NB4 (cell line): ENCODE results near the gene CLEC16A.
A peak's percentile ranks its signal among the peaks of the same experiment; 100 is the strongest.

Experiments
- DNase-seq: peaks from one replicate; pipeline ENCODE4 v3.0.0; 2010; ENCODE audit warnings: low read depth
- H3K4me3 ChIP-seq: one replicate; pipeline ENCODE4 v1.5.1; 2011; ENCODE audit warnings: mild to moderate bottlenecking, low read depth, low read length, moderate library complexity
- MYC ChIP-seq: IDR thresholded peaks from 2 replicates; pipeline ENCODE4 v1.6.1; 2011; ENCODE audit warnings: low read depth, low read length
- POLR2A ChIP-seq: IDR thresholded peaks from 2 replicates; pipeline ENCODE4 v1.6.1; 2011; ENCODE audit warnings: mild to moderate bottlenecking; ENCODE audit not compliant: insufficient read length; ENCODE audit errors: extremely low read depth
- TF ChIP-seq, protein P1 (sequence below): IDR thresholded peaks from one replicate; pipeline ENCODE4 v1.5.1; 2012; ENCODE audit warnings: low read depth, low read length
- TF ChIP-seq, protein P2 (sequence below): IDR thresholded peaks from 2 replicates; pipeline ENCODE4 v1.6.1; 2011; ENCODE audit warnings: low read depth, low read length

The CLEC16A gene

DNA sequence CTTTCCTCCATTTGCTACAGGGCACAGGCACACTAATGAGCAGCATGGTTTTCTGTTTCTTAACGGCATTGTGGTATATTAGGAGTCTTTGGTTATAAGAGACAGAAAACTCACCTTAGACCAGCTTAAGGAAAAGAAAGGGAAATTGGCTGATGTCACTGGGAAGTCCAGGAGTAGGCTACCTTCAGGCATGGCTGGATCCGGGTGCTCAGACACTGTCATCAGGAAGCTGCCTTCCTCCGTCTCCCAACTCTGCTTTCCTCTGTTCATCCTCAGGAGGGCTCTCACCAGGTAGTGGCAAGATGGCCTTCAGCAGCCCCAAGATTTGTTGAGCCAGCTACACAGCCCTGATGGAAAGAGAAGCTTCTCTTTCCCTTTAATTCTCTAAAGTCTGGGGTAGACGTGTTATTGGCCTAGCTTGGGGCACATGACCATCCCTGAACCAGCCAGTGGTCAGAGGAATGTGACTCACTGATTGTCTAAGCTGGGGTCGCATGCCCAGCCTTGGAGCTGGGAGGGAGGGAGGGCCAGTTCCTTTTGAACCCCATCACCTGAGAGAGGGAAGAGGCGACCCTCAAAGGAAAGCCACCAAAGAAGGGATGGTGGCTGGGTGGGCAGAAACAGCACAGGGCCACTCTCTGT is 117.4 kb downstream of the CLEC16A start:
- no peak overlapping the region for H3K4me3 ChIP-seq
- TF ChIP-seq, protein P1, sequence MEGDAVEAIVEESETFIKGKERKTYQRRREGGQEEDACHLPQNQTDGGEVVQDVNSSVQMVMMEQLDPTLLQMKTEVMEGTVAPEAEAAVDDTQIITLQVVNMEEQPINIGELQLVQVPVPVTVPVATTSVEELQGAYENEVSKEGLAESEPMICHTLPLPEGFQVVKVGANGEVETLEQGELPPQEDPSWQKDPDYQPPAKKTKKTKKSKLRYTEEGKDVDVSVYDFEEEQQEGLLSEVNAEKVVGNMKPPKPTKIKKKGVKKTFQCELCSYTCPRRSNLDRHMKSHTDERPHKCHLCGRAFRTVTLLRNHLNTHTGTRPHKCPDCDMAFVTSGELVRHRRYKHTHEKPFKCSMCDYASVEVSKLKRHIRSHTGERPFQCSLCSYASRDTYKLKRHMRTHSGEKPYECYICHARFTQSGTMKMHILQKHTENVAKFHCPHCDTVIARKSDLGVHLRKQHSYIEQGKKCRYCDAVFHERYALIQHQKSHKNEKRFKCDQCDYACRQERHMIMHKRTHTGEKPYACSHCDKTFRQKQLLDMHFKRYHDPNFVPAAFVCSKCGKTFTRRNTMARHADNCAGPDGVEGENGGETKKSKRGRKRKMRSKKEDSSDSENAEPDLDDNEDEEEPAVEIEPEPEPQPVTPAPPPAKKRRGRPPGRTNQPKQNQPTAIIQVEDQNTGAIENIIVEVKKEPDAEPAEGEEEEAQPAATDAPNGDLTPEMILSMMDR = no peak

DNA sequence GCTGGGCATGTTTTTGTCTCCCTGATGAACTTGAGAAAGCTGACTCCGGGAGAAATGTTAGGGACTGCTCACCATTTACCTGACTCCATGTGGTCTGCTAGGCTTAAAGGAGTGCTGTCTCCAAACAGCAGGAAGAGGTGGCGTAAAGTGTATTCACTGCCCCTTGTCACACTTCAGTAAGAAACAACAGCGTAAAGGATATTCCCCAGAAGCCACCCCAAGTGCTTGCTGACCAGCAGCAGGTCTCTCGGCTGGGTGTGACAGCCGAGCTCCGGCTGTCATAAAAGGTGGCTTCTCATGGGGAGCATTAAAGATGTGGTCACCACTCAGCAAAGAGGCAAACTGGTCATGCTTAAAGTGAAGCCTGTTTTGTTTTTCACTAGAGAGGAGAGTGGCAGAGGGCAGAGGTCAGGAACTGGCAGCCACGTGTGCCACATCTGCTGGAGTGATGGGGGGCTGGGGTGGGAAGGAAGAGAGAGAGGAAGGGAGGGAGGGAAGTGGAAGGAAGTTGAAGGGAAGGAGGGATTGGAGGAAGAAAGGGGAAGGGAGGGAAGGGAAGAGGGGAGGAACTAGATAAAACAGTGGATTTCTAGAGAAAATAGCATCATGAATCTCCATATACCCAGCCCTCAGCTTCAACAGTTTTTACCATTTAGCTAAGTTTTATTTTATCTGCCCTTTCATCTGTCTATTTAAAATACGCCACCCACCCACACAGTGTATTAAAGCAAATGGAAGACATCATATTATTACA is 119.3 kb downstream of the CLEC16A start:
- no peak for DNase-seq
- no peak overlapping the region for H3K4me3 ChIP-seq
- TF ChIP-seq, protein P1 = no peak
- TF ChIP-seq, protein P2, sequence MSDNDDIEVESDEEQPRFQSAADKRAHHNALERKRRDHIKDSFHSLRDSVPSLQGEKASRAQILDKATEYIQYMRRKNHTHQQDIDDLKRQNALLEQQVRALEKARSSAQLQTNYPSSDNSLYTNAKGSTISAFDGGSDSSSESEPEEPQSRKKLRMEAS = no peak
- no peak for TF ChIP-seq POLR2A
- TF ChIP-seq MYC = no peak

More for the DNA sequence above, 117.4 kb downstream of the CLEC16A start:
- no peak for DNase-seq

DNA sequence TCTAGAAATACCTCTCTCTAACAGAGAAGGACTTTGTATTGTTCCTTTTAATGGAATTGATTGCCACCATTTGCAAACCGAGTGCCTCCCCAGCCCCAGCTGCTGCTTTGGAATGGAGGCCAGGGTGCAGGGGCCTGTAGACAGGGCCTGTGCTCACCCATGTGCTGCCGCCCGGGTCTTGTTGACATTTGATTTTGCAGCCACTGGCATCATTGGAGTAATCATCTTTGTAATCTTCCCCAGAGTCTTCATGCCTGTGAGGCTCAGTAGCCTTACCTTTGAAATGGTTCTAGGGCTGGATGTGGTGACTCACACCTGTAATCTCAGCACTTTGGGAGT is 119.8 kb downstream of the CLEC16A start:
- no peak for DNase-seq

DNA sequence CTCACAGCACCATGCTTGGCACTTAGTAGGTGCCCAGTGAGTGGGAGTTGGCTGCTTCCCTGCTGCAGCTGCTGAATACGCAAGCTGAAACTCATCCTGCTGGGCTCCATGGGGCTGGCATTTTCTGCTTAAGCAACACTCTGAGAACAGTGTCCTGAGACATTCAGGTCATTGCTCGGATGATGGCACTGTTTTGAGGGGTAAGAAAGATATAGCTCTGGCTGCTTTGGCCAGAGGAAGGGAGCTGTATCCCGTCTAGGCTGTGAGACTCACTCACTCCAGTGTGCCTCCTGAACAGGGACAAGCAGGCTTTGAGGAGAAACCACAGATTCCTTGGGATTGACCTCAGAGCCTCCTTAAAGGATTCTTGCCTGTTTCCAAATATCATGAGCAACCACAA is 120.5 kb downstream of the CLEC16A start:
- TF ChIP-seq, protein P2 = no peak
- TF ChIP-seq, protein P1 = no peak
- TF ChIP-seq MYC (no peak), POLR2A (no peak)

More for the DNA sequence above, 119.8 kb downstream of the CLEC16A start:
- TF ChIP-seq, protein P2 = no peak
- TF ChIP-seq POLR2A = no peak
- TF ChIP-seq, protein P1 = no peak
- no peak overlapping the region for H3K4me3 ChIP-seq

DNA sequence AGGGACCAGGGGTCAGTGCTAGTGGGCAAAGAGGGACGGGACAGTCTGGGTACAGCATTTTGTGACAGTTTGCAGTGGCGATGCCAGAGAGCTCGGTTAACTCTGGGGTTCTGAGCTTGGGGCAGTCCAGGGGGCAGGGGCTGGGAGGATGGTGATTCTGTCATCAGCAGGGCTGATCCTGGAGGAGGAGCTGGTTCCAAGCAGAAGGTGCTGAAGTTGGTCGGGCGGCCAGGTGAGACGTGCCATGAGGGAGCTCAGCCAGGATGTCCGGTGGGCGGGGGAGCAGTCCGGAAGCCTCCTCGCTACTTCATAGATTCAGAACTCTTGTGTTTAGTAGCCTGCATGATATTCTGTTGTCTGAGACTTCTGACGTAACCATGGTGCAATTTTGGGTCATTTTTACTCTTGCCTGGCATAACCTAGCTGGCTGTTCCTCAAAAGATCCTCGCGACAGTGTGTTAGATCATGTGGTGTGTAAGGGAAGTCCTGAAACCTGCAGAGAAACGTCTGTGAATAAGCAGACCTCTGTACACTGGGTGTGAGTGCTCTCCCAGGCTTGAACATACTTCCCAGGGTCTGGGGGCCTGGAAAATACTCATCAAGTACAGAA is 122.0 kb downstream of the CLEC16A start:
- DNase-seq = peak; percentile 65
- TF ChIP-seq, protein P1 = no peak
- TF ChIP-seq, protein P2 = peak; percentile 50; the same call in 1 of the 2 replicates

More for the DNA sequence above, 120.5 kb downstream of the CLEC16A start:
- H3K4me3 ChIP-seq = no peak overlapping the region
- no peak for DNase-seq

More for the DNA sequence above, 122.0 kb downstream of the CLEC16A start:
- H3K4me3 ChIP-seq = no peak overlapping the region
